Endothelial cell (in vitro differentiated cells): ENCODE measurements around the gene SREBF1. TPM values are rescaled to one million over a fixed set of nuclear protein-coding genes. Genes with fewer than 3 reads are reported as not detected.

Experiments
- DNase-seq: peaks from one replicate; pipeline ENCODE4 v3.0.0; 2021; ENCODE audit warnings: low spot score
- H3K27ac Mint-ChIP-seq: one replicate; pipeline ENCODE4 v1.8.0; 2021; ENCODE audit warnings: mixed read lengths, inconsistent platforms; ENCODE audit not compliant: unreplicated experiment
- H3K27me3 Mint-ChIP-seq: one replicate; pipeline ENCODE4 v1.8.0; 2021; ENCODE audit warnings: mild to moderate bottlenecking, moderate library complexity, mixed read lengths, inconsistent platforms; ENCODE audit not compliant: unreplicated experiment
- H3K36me3 Mint-ChIP-seq: one replicate; pipeline ENCODE4 v1.8.0; 2021; ENCODE audit warnings: mild to moderate bottlenecking, low read depth, mixed read lengths, inconsistent platforms; ENCODE audit not compliant: unreplicated experiment
- H3K4me1 Mint-ChIP-seq: one replicate; pipeline ENCODE4 v1.8.0; 2021; ENCODE audit warnings: mild to moderate bottlenecking, mixed read lengths, inconsistent platforms; ENCODE audit not compliant: unreplicated experiment
- H3K4me3 Mint-ChIP-seq: one replicate; pipeline ENCODE4 v1.8.0; 2021; ENCODE audit warnings: mild to moderate bottlenecking, mixed read lengths, inconsistent platforms; ENCODE audit not compliant: unreplicated experiment
- H3K9me3 Mint-ChIP-seq: one replicate; pipeline ENCODE4 v1.8.0; 2021; ENCODE audit warnings: mixed read lengths, inconsistent platforms; ENCODE audit not compliant: unreplicated experiment
- CTCF ChIP-seq: fragments of 200-600 bp; sonication (generic); IDR thresholded peaks from one replicate; pipeline ENCODE4 v1.5.0; 2021; ENCODE audit warnings: antibody characterized with exemption; ENCODE audit not compliant: unreplicated experiment
- total RNA-seq: library from RNA; stranded (reverse); fragmentation: NEBNext Ultra II Directional; extraction: Animal tissue kit (Norgen Biotek cat#: 25700); gene quantifications from one replicate; pipeline ENCODE4 v1.2.1, GENCODE V29; 2021; ENCODE audit not compliant: unreplicated experiment

The SREBF1 gene
- total RNA-seq, 1 donor from 2014 or later, result 146 TPM

- no peak for DNase-seq
- no peak overlapping the region for H3K27ac Mint-ChIP-seq
- peaks cover 2% of the 10 kb centered on the region for H3K27me3 Mint-ChIP-seq
- no peaks in the 10 kb centered on the region for H3K9me3 Mint-ChIP-seq
- H3K36me3 Mint-ChIP-seq, result peaks cover 31% of the 10 kb centered on the region
- no peak overlapping the region for H3K4me3 Mint-ChIP-seq
- H3K4me1 Mint-ChIP-seq, result peaks cover 42% of the 10 kb centered on the region
- TF ChIP-seq CTCF, result no peak
Observed at GRCh38 chr17:17874478-17874877, 37.7 kb upstream of the SREBF1 start.

GRCh38 chr17:17873450-17873991, 36.7 kb upstream of the SREBF1 start:
- no peak for TF ChIP-seq CTCF
- peaks cover 2% of the 10 kb centered on the region for H3K27me3 Mint-ChIP-seq
- no peak for DNase-seq
- no peak overlapping the region for H3K27ac Mint-ChIP-seq
- H3K9me3 Mint-ChIP-seq, result no peaks in the 10 kb centered on the region
- no peak overlapping the region for H3K4me3 Mint-ChIP-seq
- peaks cover 46% of the 10 kb centered on the region for H3K4me1 Mint-ChIP-seq
- peaks cover 29% of the 10 kb centered on the region for H3K36me3 Mint-ChIP-seq

DNA sequence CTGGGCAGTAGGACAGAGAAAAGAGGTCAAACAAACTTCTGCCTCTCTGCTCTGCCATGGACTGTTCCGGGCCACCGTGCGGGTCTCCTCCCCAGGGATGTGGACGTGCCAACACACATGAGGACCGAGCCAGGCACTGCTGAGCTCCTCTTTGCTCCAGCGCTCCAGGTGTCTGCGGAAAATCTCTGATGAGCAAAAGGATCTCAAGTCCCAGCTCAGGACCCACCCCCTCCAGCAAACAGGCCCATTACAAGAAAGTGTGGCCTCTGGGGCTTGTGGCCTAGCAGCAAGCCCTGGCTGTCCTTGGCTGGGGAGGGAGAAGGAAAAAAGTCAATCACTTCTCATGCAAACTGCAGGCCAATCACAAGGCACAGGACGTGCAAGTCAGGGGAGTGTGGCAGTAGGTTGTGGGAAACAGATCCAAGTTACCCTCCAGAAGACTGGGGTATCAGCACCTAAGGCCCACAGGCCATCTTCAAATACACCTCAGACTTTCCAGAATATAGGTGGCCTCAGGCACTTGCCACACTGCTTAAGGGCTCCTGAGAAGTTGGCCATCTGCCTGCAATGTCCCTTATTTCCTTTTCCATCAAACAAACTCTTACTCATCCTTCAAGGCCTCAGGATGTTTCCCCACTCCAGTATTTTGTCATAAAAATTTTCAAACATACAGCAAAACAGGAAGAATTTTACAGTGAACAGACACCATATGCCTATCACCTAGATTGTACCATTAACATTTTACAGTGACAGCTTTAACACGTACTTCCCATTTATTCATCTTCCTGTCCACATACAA, 36.0 kb upstream of the SREBF1 start:
- Mint-ChIP-seq H3K4me3 (no peak overlapping the region), H3K9me3 (no peaks in the 10 kb centered on the region), H3K4me1 (peaks cover 47% of the 10 kb centered on the region), H3K27me3 (peaks cover under 1% of the 10 kb centered on the region), H3K36me3 (peaks cover 25% of the 10 kb centered on the region), H3K27ac (no peak overlapping the region)
- DNase-seq, result no peak
- no peak for TF ChIP-seq CTCF

- H3K4me1 Mint-ChIP-seq, result peaks cover 46% of the 10 kb centered on the region
- DNase-seq, result no peak
- no peaks in the 10 kb centered on the region for H3K27me3 Mint-ChIP-seq
- H3K27ac Mint-ChIP-seq, result no peak overlapping the region
- H3K9me3 Mint-ChIP-seq, result no peaks in the 10 kb centered on the region
- no peak overlapping the region for H3K4me3 Mint-ChIP-seq
- no peak for TF ChIP-seq CTCF
- H3K36me3 Mint-ChIP-seq, result peaks cover 17% of the 10 kb centered on the region
Observed at GRCh38 chr17:17871913-17872312, 35.1 kb upstream of the SREBF1 start.

DNA sequence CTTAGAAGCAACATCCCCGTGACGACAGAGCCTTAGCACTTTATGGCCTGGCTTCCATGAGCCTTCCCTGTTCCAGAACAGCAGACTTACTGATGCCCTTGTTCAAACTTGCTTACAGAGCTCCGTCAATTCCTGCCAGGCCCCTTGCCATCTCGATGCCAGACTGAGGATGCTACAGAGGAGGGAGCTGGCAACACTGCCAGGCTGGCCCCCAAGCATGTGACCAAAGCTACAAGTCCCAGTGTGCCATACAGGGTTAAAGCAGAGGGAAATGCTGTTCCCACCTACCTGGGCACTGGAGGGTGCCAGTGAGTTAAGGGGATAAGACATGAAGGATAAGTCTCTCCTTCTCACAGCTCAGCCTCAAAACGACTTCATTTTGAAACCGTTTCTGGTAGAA, 33.5 kb upstream of the SREBF1 start:
- Mint-ChIP-seq H3K27ac (peak overlapping the region; percentile 99), H3K9me3 (no peaks in the 10 kb centered on the region), H3K27me3 (no peaks in the 10 kb centered on the region), H3K4me3 (no peak overlapping the region), H3K4me1 (peaks cover 45% of the 10 kb centered on the region), H3K36me3 (peaks cover under 1% of the 10 kb centered on the region)
- no peak for DNase-seq
- no peak for TF ChIP-seq CTCF
